ENCODE results near the gene ADAMTS6. TPM values are rescaled to one million over a fixed set of nuclear protein-coding genes. Genes with fewer than 3 reads are reported as not detected.
A peak's percentile ranks its signal among the peaks of the same experiment; 100 is the strongest.

The ADAMTS6 gene
- total RNA-seq, 3 donors from 2014 or later = 1.4 to 6.0 (median 3.9) TPM

- Histone ChIP-seq H3K9me3 (no peaks in the 10 kb centered on the region), H3K4me3 (no peak overlapping the region), H3K27me3 (no peaks in the 10 kb centered on the region), H3K36me3 (no peaks in the 10 kb centered on the region), H3K4me1 (no peaks in the 10 kb centered on the region), H3K27ac (no peak overlapping the region)
- TF ChIP-seq CTCF (IDR thresholded peaks at IDR 0.05) (no peak), POLR2A (IDR thresholded peaks at IDR 0.05) (no peak), POLR2AphosphoS5 (IDR thresholded peaks at IDR 0.05) (no peak)
- no peak for DNase-seq (ENCODE audit: low spot score in 2 of 2)
- intact Hi-C loops (cut with DNase I; ENCODE audit: low total_unique reads) = no loop called here
Measured at GRCh38 chr5:65133477-65134110, 348.1 kb downstream of the ADAMTS6 start.

GRCh38 chr5:65132386-65132785, 349.3 kb downstream of the ADAMTS6 start:
- intact Hi-C loops (cut with DNase I; ENCODE audit: low total_unique reads) = no loop called here
- no peak overlapping the region for H3K27ac ChIP-seq

GRCh38 chr5:65128226-65128625, 353.5 kb downstream of the ADAMTS6 start:
- DNase-seq (ENCODE audit: low spot score in 2 of 2) = no peak
- Histone ChIP-seq H3K4me1 (no peaks in the 10 kb centered on the region), H3K36me3 (no peaks in the 10 kb centered on the region), H3K27me3 (no peaks in the 10 kb centered on the region), H3K9me3 (no peaks in the 10 kb centered on the region), H3K27ac (no peak overlapping the region), H3K4me3 (no peak overlapping the region)
- TF ChIP-seq POLR2A (IDR thresholded peaks at IDR 0.05) (no peak), POLR2AphosphoS5 (IDR thresholded peaks at IDR 0.05) (no peak), CTCF (IDR thresholded peaks at IDR 0.05) (no peak)
- intact Hi-C loops (cut with DNase I; ENCODE audit: low total_unique reads) = no loop called here

More at GRCh38 chr5:65132386-65132785, 349.3 kb downstream of the ADAMTS6 start:
- no peak for TF ChIP-seq POLR2AphosphoS5 (IDR thresholded peaks at IDR 0.05)
- Histone ChIP-seq H3K4me3 (no peak overlapping the region), H3K4me1 (no peaks in the 10 kb centered on the region), H3K27me3 (no peaks in the 10 kb centered on the region), H3K36me3 (no peaks in the 10 kb centered on the region), H3K9me3 (no peaks in the 10 kb centered on the region)
- DNase-seq (ENCODE audit: low spot score in 2 of 2) = no peak

GRCh38 chr5:65127161-65127901, 354.4 kb downstream of the ADAMTS6 start:
- Histone ChIP-seq H3K9me3 (no peaks in the 10 kb centered on the region), H3K36me3 (no peaks in the 10 kb centered on the region), H3K27me3 (no peaks in the 10 kb centered on the region), H3K4me3 (no peak overlapping the region), H3K27ac (no peak overlapping the region), H3K4me1 (no peaks in the 10 kb centered on the region)
- intact Hi-C loops (cut with DNase I; ENCODE audit: low total_unique reads) = no loop called here
- TF ChIP-seq POLR2AphosphoS5 (IDR thresholded peaks at IDR 0.05) (no peak), CTCF (IDR thresholded peaks at IDR 0.05) (no peak), POLR2A (IDR thresholded peaks at IDR 0.05) (no peak)
- no peak for DNase-seq (ENCODE audit: low spot score in 2 of 2)

- Histone ChIP-seq H3K27ac (peak overlapping the region in 1 of 2 donors; percentile 9), H3K36me3 (no peaks in the 10 kb centered on the region), H3K9me3 (no peaks in the 10 kb centered on the region), H3K4me3 (no peak overlapping the region), H3K27me3 (no peaks in the 10 kb centered on the region), H3K4me1 (no peaks in the 10 kb centered on the region)
- intact Hi-C loops (cut with DNase I; ENCODE audit: low total_unique reads) = no loop called here
- TF ChIP-seq CTCF (IDR thresholded peaks at IDR 0.05) = no peak
- no peak for TF ChIP-seq POLR2AphosphoS5 (IDR thresholded peaks at IDR 0.05)
- TF ChIP-seq POLR2A (IDR thresholded peaks at IDR 0.05) = no peak
- DNase-seq (ENCODE audit: low spot score in 2 of 2) = no peak
Measured at GRCh38 chr5:65126542-65127069, 355.1 kb downstream of the ADAMTS6 start.
